GM18870 (cell line): ENCODE measurements around the gene TMEM135.
A peak's percentile ranks its signal among the peaks of the same experiment; 100 is the strongest.
"Not testable (repeated sequence)": the region's sequence is repeated elsewhere in the genome, so short reads cannot be mapped to it uniquely, and the experiment has no call there.

Experiments used
- ATAC-seq: cut with Tn5 transposase; IDR thresholded peaks from one replicate; pipeline ENCODE4 v1.9.1; 2021; ENCODE audit warnings: moderate library complexity; ENCODE audit not compliant: unreplicated experiment

Gene TMEM135

GRCh38 chr11:87076260-87076783 lies 38.6 kb downstream of the TMEM135 start:
- ATAC-seq, result no peak

DNA sequence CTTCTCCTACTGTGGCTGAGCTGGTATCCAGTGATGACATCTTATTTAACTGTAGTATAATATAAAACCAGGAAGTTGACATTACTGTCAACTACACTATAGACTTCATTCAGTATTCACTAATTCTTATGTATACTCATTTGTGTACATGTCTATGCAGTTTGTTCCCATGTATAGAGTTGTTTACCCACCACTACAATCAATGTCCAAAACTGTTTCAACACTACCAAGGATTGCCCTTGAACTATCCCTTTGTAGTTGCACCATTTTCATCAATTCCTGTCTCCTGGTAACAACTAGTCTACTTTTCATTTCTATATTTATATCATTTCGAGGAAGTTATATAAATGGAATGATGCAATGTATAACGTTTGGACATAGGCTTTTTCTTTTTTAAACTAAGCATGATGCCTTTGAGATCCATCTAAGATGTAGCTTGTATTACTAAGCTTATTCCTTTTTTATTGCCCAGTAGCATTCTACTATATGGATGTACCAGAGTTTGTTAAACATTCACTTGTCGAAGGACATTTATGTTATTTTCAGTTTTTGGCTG lies 39.2 kb downstream of the TMEM135 start:
- ATAC-seq, result no peak

GRCh38 chr11:87081358-87081757 lies 43.6 kb downstream of the TMEM135 start:
- ATAC-seq, result peak; percentile 94

- no peak for ATAC-seq
These were observed 44.9 kb downstream of the TMEM135 start for GRCh38 chr11:87082590-87082989.

GRCh38 chr11:87083029-87083428 lies 45.3 kb downstream of the TMEM135 start:
- ATAC-seq, result no peak

DNA sequence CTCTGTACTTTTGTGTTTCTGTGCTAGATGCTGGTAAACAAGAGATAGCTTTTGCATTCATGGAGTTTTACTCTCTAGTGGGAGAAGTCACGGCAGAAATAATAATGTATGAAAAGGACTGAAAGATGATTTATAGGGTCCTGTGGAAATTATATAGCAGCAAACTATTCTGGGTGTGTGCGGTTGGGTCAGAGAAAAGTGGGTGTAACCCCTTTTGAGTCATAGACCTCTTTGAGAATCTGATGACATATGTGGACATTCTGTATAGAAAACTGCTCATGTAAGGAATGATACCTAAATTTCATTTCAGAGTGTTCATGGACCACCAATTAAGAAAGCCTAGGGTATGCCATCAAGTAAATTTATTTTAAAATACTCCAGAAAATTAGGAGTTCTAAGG lies 54.4 kb downstream of the TMEM135 start:
- ATAC-seq, result no peak

DNA sequence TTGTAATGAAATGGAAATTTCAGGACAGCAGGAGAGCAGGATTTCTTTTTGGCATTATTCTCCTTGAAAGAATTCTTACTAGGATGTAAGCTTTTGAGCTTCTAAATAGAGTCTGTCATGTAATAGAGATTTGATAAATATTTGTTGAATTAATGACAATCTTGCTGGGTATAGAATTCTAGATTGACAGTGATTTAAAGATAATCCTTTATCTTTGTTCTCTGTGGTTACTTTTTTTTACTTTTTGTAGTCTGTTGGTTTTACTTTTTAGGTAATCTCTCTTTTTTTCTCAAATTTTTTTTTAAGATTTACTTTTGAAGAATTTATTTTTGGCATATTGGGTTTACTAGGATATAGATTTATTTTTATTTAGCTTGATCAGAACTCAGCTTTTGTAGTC lies 54.8 kb downstream of the TMEM135 start:
- ATAC-seq, result no peak

- peak; percentile 93 for ATAC-seq
These were observed 59.8 kb downstream of the TMEM135 start for GRCh38 chr11:87097582-87097981.

DNA sequence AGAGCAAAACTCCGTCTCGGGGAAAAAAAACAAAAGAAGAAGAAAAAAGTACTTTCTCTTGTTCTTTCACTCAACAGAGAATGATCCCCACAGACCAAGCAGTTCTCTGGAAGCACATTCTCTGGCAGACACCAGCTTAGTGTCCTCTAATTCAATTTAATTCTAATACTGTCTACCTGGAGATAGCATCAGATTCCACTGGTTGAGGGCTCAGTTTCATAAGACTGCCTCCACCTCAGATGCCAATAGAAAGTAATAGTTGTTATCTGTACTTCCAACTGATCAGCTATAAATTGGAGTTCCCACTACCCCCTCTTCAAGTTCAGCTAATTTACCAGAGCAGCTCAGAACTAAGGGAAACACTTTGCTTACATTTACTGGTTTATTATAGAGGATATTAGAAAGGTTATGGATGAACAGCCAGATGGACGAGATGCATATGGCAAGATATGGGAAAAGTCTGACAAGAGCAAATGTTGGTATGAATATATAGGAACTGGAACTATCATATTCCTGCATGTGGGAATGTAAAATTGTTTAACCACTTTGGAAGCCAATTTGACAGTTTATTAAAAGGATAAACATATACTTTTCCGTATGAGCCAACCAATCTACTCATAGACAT lies 64.3 kb downstream of the TMEM135 start:
- no peak for ATAC-seq

DNA sequence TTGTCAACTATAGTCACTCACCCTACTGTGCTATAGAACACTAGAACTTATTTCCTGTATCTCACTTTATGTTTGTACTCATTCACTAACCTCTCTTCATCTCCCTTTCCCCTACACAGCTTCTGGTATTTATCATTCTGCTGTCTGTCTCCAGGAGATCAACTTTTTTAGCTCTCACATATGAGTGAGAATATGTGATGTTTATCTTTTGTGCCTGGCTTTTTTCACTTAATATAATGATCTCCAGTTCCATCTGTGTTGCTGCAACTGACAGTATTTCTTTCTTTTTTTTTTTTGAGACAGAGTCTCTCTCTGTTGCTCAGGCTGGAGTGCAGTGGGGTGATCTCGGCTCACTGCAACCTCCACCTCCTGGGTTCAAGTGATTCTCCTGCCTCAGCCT lies 68.1 kb downstream of the TMEM135 start:
- not testable (repeated sequence) for ATAC-seq

- ATAC-seq, result not testable (repeated sequence)
These were observed 69.6 kb downstream of the TMEM135 start for GRCh38 chr11:87107379-87107778.

GRCh38 chr11:87110443-87111131 lies 72.9 kb downstream of the TMEM135 start:
- no peak for ATAC-seq

GRCh38 chr11:87114093-87114492 lies 76.4 kb downstream of the TMEM135 start:
- no peak for ATAC-seq

DNA sequence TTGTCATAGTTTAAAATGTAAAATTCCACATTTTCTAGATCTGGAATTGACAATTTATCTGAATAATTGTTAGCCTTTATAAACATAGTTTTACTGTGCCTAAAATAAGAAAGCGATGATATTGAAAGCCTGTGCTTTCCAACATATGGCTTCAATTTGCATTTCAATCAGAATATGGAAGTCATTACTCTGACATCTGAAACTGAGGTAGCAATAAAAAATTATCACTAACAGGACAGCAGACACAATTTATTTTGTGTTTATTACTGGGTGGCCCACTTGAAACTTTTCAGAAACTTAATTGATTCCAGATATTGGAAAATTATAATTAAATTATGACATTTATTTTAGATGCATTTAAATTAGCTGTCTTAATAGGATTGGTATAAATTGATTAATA lies 78.5 kb downstream of the TMEM135 start:
- no peak for ATAC-seq

GRCh38 chr11:87120937-87121336 lies 83.2 kb downstream of the TMEM135 start:
- no peak for ATAC-seq

GRCh38 chr11:87122852-87123251 lies 85.1 kb downstream of the TMEM135 start:
- no peak for ATAC-seq

DNA sequence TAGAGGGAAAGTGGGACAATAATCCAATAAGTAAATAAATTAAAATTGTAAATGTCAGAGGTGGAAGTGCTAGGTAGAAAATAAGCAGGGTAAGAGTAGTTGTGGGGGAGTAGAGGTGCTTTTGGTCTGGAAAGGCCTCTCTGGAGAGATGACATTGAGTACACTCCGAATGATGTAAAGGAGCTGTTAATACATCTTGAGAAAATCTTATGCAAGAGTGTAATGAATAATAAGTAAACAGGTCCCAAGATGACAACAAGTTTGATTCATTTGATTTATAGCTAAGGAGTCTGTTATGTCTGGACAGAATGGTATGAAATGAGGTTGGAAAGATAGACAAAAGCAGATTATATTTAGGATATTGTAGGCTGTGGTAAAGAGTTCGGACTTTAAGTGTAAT lies 87.5 kb downstream of the TMEM135 start:
- ATAC-seq, result no peak

- ATAC-seq, result no peak
These were observed 89.4 kb downstream of the TMEM135 start for GRCh38 chr11:87127101-87127500.

DNA sequence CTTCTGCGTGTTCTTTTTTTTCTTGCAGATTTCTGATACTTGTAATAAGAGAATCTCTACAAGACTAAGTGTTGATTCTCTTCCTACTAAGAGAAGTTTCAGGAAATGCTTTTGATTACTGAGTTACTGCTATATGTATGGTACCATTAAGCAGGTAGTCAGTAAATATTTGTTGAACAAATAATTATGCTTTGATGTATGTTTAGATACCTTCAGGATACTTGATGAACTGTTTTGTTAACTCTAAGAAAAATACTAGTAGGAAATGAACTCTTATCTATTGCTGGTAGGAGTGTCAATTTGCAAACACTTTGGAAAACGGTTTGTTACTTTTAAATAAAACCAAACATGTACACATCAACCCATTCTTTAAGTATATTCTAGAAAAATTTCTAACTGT lies 90.6 kb downstream of the TMEM135 start:
- no peak for ATAC-seq

DNA sequence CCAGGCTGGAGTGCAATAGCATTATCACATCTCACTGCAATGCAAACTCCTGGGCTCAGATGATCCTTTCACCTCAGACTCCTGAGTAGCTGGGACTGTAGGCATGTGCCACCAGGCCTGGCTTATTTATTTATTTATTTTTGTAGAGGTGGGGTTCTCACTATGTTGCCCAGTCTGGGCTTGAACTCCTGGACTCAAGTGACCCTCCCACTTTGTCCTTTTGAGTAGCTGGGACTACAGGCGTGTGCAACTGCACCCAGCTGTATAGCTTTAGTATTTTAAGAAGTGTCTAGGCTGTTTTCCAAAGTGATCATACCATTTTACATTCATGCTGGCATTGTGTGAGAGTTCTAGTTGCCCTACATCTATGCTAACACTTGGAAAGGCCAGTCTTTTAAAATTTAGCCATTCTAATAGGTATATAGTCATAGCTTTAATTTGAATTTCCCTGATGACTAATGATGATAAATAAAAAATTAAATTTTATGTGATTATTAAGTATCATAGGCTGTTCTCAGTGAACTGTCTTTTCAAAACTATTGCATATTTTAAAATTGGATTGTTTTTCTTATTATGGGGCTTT lies 96.9 kb downstream of the TMEM135 start:
- no peak for ATAC-seq

- ATAC-seq, result no peak
These were observed 98.5 kb downstream of the TMEM135 start for GRCh38 chr11:87136236-87136635.

DNA sequence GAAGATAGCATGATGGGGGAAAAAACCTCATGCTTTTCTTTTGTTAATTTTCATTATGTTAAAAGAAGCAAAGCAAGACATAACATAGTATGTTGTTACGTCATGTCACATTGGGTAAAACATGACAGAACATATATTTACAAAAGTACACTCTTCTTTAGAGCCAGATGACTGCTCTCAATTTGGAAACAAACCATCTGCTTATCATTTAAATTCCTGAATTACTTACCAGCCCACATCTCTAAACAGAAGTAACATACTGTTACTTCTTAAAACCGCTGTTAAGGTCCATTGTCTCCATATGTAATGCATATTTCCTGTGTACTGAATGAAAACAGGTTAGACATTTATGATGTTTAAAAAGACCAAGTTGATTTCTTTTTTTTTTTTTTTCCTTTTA lies 100.0 kb downstream of the TMEM135 start:
- ATAC-seq, result no peak
